H9 (cell line): ENCODE data around the gene NANOS3. TPM values are rescaled to one million over a fixed set of nuclear protein-coding genes. Genes with fewer than 3 reads are reported as not detected.
A peak's percentile ranks its signal among the peaks of the same experiment; 100 is the strongest.

Source experiments
- DNase-seq: peaks from one replicate; pipeline ENCODE4 v3.0.0-alpha.2; 2017
- H2AFZ ChIP-seq: one replicate; pipeline ENCODE4 v1.6.1; 2013; ENCODE audit warnings: mild to moderate bottlenecking, low read length, control low read depth, moderate library complexity
- H2AK5ac ChIP-seq: 2 replicates; pipeline ENCODE4 v1.6.1; 2013; ENCODE audit warnings: low read length, control low read depth, mixed read lengths; ENCODE audit not compliant: insufficient read length
- H2BK120ac ChIP-seq: one replicate; pipeline ENCODE4 v1.6.1; 2013; ENCODE audit warnings: low read depth, mild to moderate bottlenecking, low read length, control low read depth, inconsistent platforms; ENCODE audit not compliant: poor library complexity, severe bottlenecking
- H2BK12ac ChIP-seq: 2 replicates; pipeline ENCODE4 v1.6.1; 2013; ENCODE audit warnings: low read length, control low read depth, mixed read lengths, low read depth; ENCODE audit not compliant: insufficient read length
- H2BK15ac ChIP-seq: 2 replicates; pipeline ENCODE4 v1.6.1; 2013; ENCODE audit warnings: low read depth, low read length, control low read depth
- H2BK20ac ChIP-seq: one replicate; pipeline ENCODE4 v1.6.1; 2013; ENCODE audit warnings: low read depth, mild to moderate bottlenecking, low read length, control low read depth, inconsistent platforms; ENCODE audit not compliant: poor library complexity, severe bottlenecking
- H2BK5ac ChIP-seq: 2 replicates; pipeline ENCODE4 v1.6.1; 2013; ENCODE audit warnings: low read length, control low read depth, mixed read lengths; ENCODE audit not compliant: insufficient read length
- H3K14ac ChIP-seq: 2 replicates; pipeline ENCODE4 v1.6.1; 2013; ENCODE audit warnings: low read length, control low read depth; ENCODE audit not compliant: insufficient read depth
- H3K18ac ChIP-seq: 2 replicates; pipeline ENCODE4 v1.6.1; 2013; ENCODE audit warnings: low read depth, mild to moderate bottlenecking, mixed read lengths, low read length, control low read depth; ENCODE audit not compliant: insufficient read length
- H3K23ac ChIP-seq: 2 replicates; pipeline ENCODE4 v1.6.1; 2013; ENCODE audit warnings: low read length, control low read depth, mixed read lengths, low read depth; ENCODE audit not compliant: insufficient read length
- H3K23me2 ChIP-seq: 2 replicates; pipeline ENCODE4 v1.6.1; 2013; ENCODE audit warnings: low read depth, mild to moderate bottlenecking, mixed read lengths, low read length, control low read depth; ENCODE audit not compliant: insufficient read length, poor library complexity, severe bottlenecking
- H3K27ac ChIP-seq: 2 replicates; pipeline ENCODE4 v1.5.1; 2013; ENCODE audit warnings: low read length, control low read depth, mixed read lengths, low read depth; ENCODE audit not compliant: insufficient read length
- H3K27me3 ChIP-seq: 2 replicates; pipeline ENCODE4 v1.6.1; 2013; ENCODE audit warnings: low read length, control low read depth, inconsistent platforms; ENCODE audit not compliant: insufficient read depth
- H3K4ac ChIP-seq: 2 replicates; pipeline ENCODE4 v1.6.1; 2013; ENCODE audit warnings: low read depth, mild to moderate bottlenecking, control low read depth, inconsistent platforms, low read length, moderate library complexity
- H3K4me1 ChIP-seq: 2 replicates; pipeline ENCODE4 v1.6.1; 2013; ENCODE audit warnings: low read length, control low read depth, inconsistent platforms; ENCODE audit not compliant: insufficient read depth
- H3K4me2 ChIP-seq: 2 replicates; pipeline ENCODE4 v1.6.1; 2013; ENCODE audit warnings: low read length, control low read depth, mixed read lengths; ENCODE audit not compliant: insufficient read length, insufficient read depth
- H3K56ac ChIP-seq: 2 replicates; pipeline ENCODE4 v1.6.1; 2013; ENCODE audit warnings: low read depth, mild to moderate bottlenecking, mixed read lengths, low read length, control low read depth; ENCODE audit not compliant: insufficient read length
- H3K79me1 ChIP-seq: 2 replicates; pipeline ENCODE4 v1.6.1; 2013; ENCODE audit warnings: low read depth, mild to moderate bottlenecking, moderate library complexity, low read length, control low read depth, inconsistent platforms; ENCODE audit not compliant: insufficient read depth, poor library complexity, severe bottlenecking
- H3K79me2 ChIP-seq: 2 replicates; pipeline ENCODE4 v1.6.1; 2013; ENCODE audit warnings: low read length, control low read depth, inconsistent platforms; ENCODE audit not compliant: insufficient read depth
- H3K9ac ChIP-seq: 2 replicates; pipeline ENCODE4 v1.6.1; 2013; ENCODE audit warnings: low read length, control low read depth, mixed read lengths; ENCODE audit not compliant: insufficient read length; ENCODE audit errors: extremely low read depth
- H3K9me3 ChIP-seq: one replicate; pipeline ENCODE4 v1.6.1; 2013; ENCODE audit warnings: low read depth, low read length, inconsistent platforms; ENCODE audit not compliant: control insufficient read depth
- H3T11ph ChIP-seq: one replicate; pipeline ENCODE4 v1.6.1; 2013; ENCODE audit warnings: mild to moderate bottlenecking, low read length, control low read depth, inconsistent platforms
- H4K20me1 ChIP-seq: one replicate; pipeline ENCODE4 v1.6.1; 2013; ENCODE audit not compliant: control insufficient read depth, insufficient read length, insufficient read depth
- H4K5ac ChIP-seq: 2 replicates; pipeline ENCODE4 v1.6.1; 2013; ENCODE audit warnings: low read depth, mild to moderate bottlenecking, mixed read lengths, low read length, control low read depth; ENCODE audit not compliant: insufficient read length
- H4K8ac ChIP-seq: replicated peaks from 2 replicates; pipeline ENCODE4 v1.6.1; 2013; ENCODE audit warnings: low read length, control low read depth, mixed read lengths, low read depth; ENCODE audit not compliant: insufficient read length
- H4K91ac ChIP-seq: 2 replicates; pipeline ENCODE4 v1.6.1; 2013; ENCODE audit warnings: low read depth, mild to moderate bottlenecking, moderate library complexity, mixed read lengths, low read length, control low read depth; ENCODE audit not compliant: insufficient read length
- H3K27ac Mint-ChIP-seq, 3 experiments: 2 replicates in 2 of 3; 3 replicates in 1 of 3; pipeline ENCODE4 v1.8.0; 2020 to 2021; ENCODE audit warnings: mixed read lengths in 3 of 3, mild to moderate bottlenecking in 1 of 3, moderate library complexity in 1 of 3
- H3K27me3 Mint-ChIP-seq: 2 replicates; pipeline ENCODE4 v1.8.0; 2021; ENCODE audit warnings: low read depth, mild to moderate bottlenecking, moderate library complexity, mixed read lengths
- H3K36me3 Mint-ChIP-seq, 3 experiments: 2 replicates in 2 of 3; 3 replicates in 1 of 3; pipeline ENCODE4 v1.8.0; 2020 to 2021; ENCODE audit warnings: low read depth in 3 of 3, mixed read lengths in 3 of 3; ENCODE audit not compliant: insufficient read depth in 1 of 3
- H3K4me1 Mint-ChIP-seq, 2 experiments: 2 replicates each; pipeline ENCODE4 v1.8.0; 2020; ENCODE audit warnings: mixed read lengths in 2 of 2
- H3K4me3 Mint-ChIP-seq, 2 experiments: 2 replicates in 1 of 2; 3 replicates in 1 of 2; pipeline ENCODE4 v1.8.0; 2020 to 2021; ENCODE audit warnings: mild to moderate bottlenecking in 2 of 2, mixed read lengths in 2 of 2, moderate library complexity in 1 of 2
- H3K9me3 Mint-ChIP-seq, 2 experiments: 2 replicates in 1 of 2; 3 replicates in 1 of 2; pipeline ENCODE4 v1.8.0; 2020; ENCODE audit warnings: mild to moderate bottlenecking in 2 of 2, mixed read lengths in 2 of 2, moderate library complexity in 1 of 2
- CTCF ChIP-seq: fragments of 200-600 bp; sonication (generic); conservative IDR thresholded peaks from 3 replicates; pipeline ENCODE4 v1.8.0; 2021; ENCODE audit warnings: antibody characterized with exemption, mild to moderate bottlenecking
- WGBS: extraction: QIAGEN DNeasy Blood & Tissue Kit; methylation state at CpG from one replicate; pipeline ENCODE4 v1.1.7; 2013; ENCODE audit warnings: missing lambda C conversion rate, low lambda C conversion rate, mixed read lengths; ENCODE audit not compliant: insufficient read length; ENCODE audit errors: extremely low coverage; 5-methylcytosine and 5-hydroxymethylcytosine counted together
- total RNA-seq: library from RNA; stranded (reverse); gene quantifications from 2 replicates; pipeline ENCODE4 v1.2.1, GENCODE V29; 2021

The NANOS3 gene
- total RNA-seq, 1 experiment from 2014 or later: not detected

GRCh38 chr19:13894552-13894951 lies 17.6 kb downstream of the NANOS3 start:
- no CpG with 5 or more reads among the region's 5 CpGs for WGBS
- no peak overlapping the region for H2BK12ac ChIP-seq
- no peak overlapping the region for H3K4me2 ChIP-seq
- H3K27ac Mint-ChIP-seq: peak overlapping the region in 1 of 3 experiments; percentile 59; a peak in 1 of 7 replicates
- H3K27me3 Mint-ChIP-seq: no peaks in the 10 kb centered on the region
- H3K9me3 Mint-ChIP-seq: no peaks in the 10 kb centered on the region
- no peak overlapping the region for H3K23ac ChIP-seq
- no peak overlapping the region for H3K4ac ChIP-seq
- no peak overlapping the region for H2AFZ ChIP-seq
- no peaks in the 10 kb centered on the region for H3K79me2 ChIP-seq
- H2BK15ac ChIP-seq: no peak overlapping the region
- H3K9ac ChIP-seq: no peak overlapping the region
- no peak overlapping the region for H3K18ac ChIP-seq
- DNase-seq: no peak
- H2BK20ac ChIP-seq: no peak overlapping the region
- no peaks in the 10 kb centered on the region for H3K27me3 ChIP-seq
- no peak overlapping the region for H3K56ac ChIP-seq
- no peak overlapping the region for H4K91ac ChIP-seq
- H3K27ac ChIP-seq: no peak overlapping the region
- no peak overlapping the region for H3T11ph ChIP-seq
- H2BK120ac ChIP-seq: no peak overlapping the region
- no peak overlapping the region for H3K4me3 Mint-ChIP-seq
- no peak overlapping the region for H4K8ac ChIP-seq
- H4K20me1 ChIP-seq: no peaks in the 10 kb centered on the region
- no peaks in the 10 kb centered on the region for H3K36me3 Mint-ChIP-seq
- no peak overlapping the region for H4K5ac ChIP-seq
- no peak overlapping the region for H3K14ac ChIP-seq
- H2AK5ac ChIP-seq: no peak overlapping the region
- no peaks in the 10 kb centered on the region for H3K4me1 Mint-ChIP-seq
- H3K79me1 ChIP-seq: no peaks in the 10 kb centered on the region
- no peaks in the 10 kb centered on the region for H3K9me3 ChIP-seq
- H2BK5ac ChIP-seq: no peak overlapping the region
- no peaks in the 10 kb centered on the region for H3K4me1 ChIP-seq
- TF ChIP-seq CTCF: no peak
- no peaks in the 10 kb centered on the region for H3K23me2 ChIP-seq
